ENCODE data around the gene SPATA46.

DNA sequence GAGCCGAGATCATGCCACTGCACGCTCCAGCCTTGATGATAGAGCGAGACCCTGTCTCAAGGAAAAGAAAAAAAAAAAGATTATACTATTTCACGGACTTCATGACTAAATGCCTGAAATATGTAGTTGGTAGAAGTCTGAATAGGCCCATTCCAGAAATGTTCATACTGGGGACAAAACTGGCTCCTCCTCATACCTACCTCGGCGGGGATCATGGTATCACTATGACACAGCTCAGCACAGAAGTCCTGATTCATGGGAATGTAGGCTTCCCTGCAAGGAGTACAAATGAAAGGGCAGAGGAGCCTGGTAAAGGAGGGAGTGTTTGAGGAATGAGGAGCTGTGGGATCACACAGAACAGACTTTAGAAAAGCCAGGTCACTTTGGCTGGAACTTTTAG, 5.0 kb downstream of the SPATA46 start:
- TF ChIP-seq, protein P1, sequence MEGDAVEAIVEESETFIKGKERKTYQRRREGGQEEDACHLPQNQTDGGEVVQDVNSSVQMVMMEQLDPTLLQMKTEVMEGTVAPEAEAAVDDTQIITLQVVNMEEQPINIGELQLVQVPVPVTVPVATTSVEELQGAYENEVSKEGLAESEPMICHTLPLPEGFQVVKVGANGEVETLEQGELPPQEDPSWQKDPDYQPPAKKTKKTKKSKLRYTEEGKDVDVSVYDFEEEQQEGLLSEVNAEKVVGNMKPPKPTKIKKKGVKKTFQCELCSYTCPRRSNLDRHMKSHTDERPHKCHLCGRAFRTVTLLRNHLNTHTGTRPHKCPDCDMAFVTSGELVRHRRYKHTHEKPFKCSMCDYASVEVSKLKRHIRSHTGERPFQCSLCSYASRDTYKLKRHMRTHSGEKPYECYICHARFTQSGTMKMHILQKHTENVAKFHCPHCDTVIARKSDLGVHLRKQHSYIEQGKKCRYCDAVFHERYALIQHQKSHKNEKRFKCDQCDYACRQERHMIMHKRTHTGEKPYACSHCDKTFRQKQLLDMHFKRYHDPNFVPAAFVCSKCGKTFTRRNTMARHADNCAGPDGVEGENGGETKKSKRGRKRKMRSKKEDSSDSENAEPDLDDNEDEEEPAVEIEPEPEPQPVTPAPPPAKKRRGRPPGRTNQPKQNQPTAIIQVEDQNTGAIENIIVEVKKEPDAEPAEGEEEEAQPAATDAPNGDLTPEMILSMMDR (IDR thresholded peaks at IDR 0.05): no peak
- no peak for TF ChIP-seq POLR2A (IDR thresholded peaks at IDR 0.05)
